BJ (cell line): Measurements from ENCODE around the gene KCNH5. TPM values are rescaled to one million over a fixed set of nuclear protein-coding genes. Genes with fewer than 3 reads are reported as not detected.

Source experiments
- CTCF ChIA-PET: fragments of 350-600 bp; formaldehyde crosslinking; extraction: SDS; loops from one replicate; lab custom pipeline; 2021; ENCODE audit warnings: antibody characterized with exemption, inconsistent platforms; lab: Yijun Ruan, JAX
- POLR2A ChIA-PET: fragments of 300-600 bp; sonication (Branson Sonifier 250); formaldehyde crosslinking; extraction: SDS; loops from one replicate; lab custom pipeline; 2021; ENCODE audit warnings: antibody characterized with exemption; lab: Charles Lee
- DNase-seq: peaks from one replicate; pipeline ENCODE4 v3.0.0-alpha.2; 2011; ENCODE audit warnings: low read depth
- H3K27me3 ChIP-seq: 2 replicates; pipeline ENCODE4 v1.6.0; 2011; ENCODE audit warnings: low read length; ENCODE audit not compliant: control insufficient read depth, insufficient read depth
- H3K36me3 ChIP-seq: 2 replicates; pipeline ENCODE4 v1.5.1; 2011; ENCODE audit warnings: low read length; ENCODE audit not compliant: control insufficient read depth, insufficient read depth
- H3K4me3 ChIP-seq: 2 replicates; pipeline ENCODE4 v1.5.1; 2011; ENCODE audit warnings: low read depth, mild to moderate bottlenecking, control low read depth, low read length
- CTCF ChIP-seq: IDR thresholded peaks from 2 replicates; pipeline ENCODE4 v1.5.1; 2011; ENCODE audit warnings: low read depth, mild to moderate bottlenecking, control low read depth, inconsistent platforms, low read length, moderate library complexity; ENCODE audit not compliant: insufficient read depth
- polyA plus RNA-seq: library from polyadenylated mRNA; depleted of rRNA; stranded (reverse); fragments of >200 nt; gene quantifications from 2 replicates; pipeline ENCODE4 v1.2.3, GENCODE V29; 2011

The KCNH5 gene
- polyA plus RNA-seq, 1 experiment: 0.05 TPM

GRCh38 chr14:62889364-62889763 is 155.9 kb downstream of the KCNH5 start:
- TF ChIP-seq CTCF: no peak
- no peak for DNase-seq
- Histone ChIP-seq H3K27me3 (no peaks in the 10 kb centered on the region), H3K4me3 (no peak overlapping the region), H3K36me3 (no peaks in the 10 kb centered on the region)
- POLR2A ChIA-PET: interaction anchor here (0.7 kb wide), 1 partner anchor 12 kb away, joined by 3 read pairs; no protein-coding TSS in a partner anchor
- CTCF ChIA-PET: no interaction called here

GRCh38 chr14:62886461-62886860 is 158.8 kb downstream of the KCNH5 start:
- ChIA-PET CTCF (no interaction called here), POLR2A (no interaction called here)
- DNase-seq: no peak
- Histone ChIP-seq H3K27me3 (no peaks in the 10 kb centered on the region), H3K36me3 (no peaks in the 10 kb centered on the region), H3K4me3 (no peak overlapping the region)
- no peak for TF ChIP-seq CTCF

GRCh38 chr14:62885451-62885850 is 159.8 kb downstream of the KCNH5 start:
- H3K4me3 ChIP-seq: no peak overlapping the region
- DNase-seq: no peak
- no peaks in the 10 kb centered on the region for H3K36me3 ChIP-seq
- H3K27me3 ChIP-seq: no peaks in the 10 kb centered on the region
- ChIA-PET CTCF (no interaction called here), POLR2A (no interaction called here)
- TF ChIP-seq CTCF: no peak

- ChIA-PET POLR2A (no interaction called here), CTCF (no interaction called here)
- no peak for TF ChIP-seq CTCF
- H3K4me3 ChIP-seq: no peak overlapping the region
- no peak for DNase-seq
- no peaks in the 10 kb centered on the region for H3K36me3 ChIP-seq
- H3K27me3 ChIP-seq: no peaks in the 10 kb centered on the region
Observed at GRCh38 chr14:62882967-62883366, 162.3 kb downstream of the KCNH5 start.

GRCh38 chr14:62866376-62866775 is 178.9 kb downstream of the KCNH5 start:
- Histone ChIP-seq H3K4me3 (no peak overlapping the region), H3K36me3 (no peaks in the 10 kb centered on the region), H3K27me3 (no peaks in the 10 kb centered on the region)
- DNase-seq: no peak
- no peak for TF ChIP-seq CTCF
- ChIA-PET POLR2A (no interaction called here), CTCF (no interaction called here)
